Amniotic stem cell (primary cell): ENCODE measurements around the gene TNC.
A peak's percentile ranks its signal among the peaks of the same experiment; 100 is the strongest.
"Not testable (repeated sequence)": the region's sequence is repeated elsewhere in the genome, so short reads cannot be mapped to it uniquely, and the experiment has no call there.

Experiments
- DNase-seq: peaks from one replicate; lab custom pipeline; 2025; lab: John Stamatoyannopoulos, UW

The TNC gene

DNA sequence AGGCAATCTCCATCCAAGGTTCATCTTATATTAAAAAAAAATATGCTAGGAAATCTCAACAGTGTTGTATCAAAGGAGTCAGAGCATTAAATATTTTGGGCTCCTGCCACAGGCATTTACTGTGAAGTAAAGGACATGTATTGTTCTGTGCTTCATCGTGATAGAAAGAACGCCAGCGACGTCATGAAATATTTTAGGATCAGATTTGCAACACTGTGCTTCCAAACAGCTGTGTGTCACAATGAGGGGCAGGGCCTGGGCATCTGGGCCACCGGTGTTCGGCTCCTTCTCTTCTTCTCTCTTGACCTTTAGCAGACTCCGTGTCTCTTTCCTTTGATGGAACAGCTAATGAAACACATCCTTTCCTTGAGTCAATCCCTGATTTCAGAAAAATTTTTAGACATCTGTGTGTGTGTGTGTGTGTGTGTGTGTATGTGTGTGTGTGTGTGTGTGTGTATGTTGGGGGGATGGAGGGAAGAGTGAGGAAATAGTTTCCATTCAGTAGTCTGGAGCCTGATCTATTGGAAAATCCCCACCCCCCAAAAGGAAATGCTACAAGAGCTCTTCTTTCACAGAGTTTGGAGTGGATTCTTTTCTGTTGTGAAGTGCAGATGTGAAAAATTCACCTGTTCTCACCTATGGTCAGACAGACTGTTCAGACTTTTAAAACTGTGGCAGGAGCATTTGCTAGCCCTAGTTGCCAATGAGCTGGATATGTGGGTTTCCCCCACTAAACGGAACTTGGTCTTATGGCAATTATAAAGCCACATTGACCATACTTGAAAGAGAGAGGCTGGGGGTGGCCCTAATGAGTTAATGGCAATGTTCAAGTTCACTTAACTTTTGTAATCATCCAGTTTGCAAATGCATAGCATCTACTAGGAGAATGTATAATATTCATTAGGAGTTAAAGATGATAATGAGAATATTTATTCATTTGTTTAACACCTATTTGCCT lies 18.1 kb upstream of the TNC start:
- no peak for DNase-seq

DNA sequence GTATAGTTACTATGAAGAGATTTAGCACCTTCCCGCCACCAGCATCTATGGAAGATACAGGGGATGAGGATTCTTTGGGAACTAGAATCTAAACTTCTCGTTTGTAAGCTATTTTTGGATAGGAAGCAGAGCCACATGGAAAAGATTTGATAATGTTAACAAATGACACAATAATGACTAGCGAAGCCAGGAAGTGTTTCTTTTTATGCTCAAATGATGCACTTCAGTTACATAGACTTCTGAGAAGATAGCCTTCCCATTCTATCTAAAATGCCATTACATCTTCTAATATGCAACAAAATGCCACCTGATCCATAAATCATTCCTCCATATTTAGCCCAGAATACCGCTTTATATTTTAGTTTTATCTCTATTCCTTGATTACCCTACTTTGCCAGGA lies 17.0 kb upstream of the TNC start:
- no peak for DNase-seq

DNA sequence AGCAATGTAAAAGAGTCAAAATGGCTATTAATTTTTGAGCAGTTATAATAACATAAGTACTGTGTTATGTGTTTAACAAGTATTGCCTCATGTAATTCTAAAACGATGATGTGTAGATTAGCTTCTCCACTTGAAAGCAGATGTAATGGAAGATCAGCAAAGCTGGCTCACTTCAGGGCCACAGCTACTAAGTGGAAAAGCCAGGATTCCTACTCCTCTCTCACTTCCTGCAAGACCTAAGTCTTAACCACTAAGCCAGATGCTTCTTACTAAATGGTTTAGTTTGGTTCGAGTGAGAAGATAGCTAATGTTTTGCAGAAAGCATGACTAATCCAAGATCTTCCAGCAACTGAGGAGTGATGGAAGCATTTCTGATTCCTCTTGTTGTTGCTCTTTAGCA lies 15.7 kb upstream of the TNC start:
- no peak for DNase-seq

DNA sequence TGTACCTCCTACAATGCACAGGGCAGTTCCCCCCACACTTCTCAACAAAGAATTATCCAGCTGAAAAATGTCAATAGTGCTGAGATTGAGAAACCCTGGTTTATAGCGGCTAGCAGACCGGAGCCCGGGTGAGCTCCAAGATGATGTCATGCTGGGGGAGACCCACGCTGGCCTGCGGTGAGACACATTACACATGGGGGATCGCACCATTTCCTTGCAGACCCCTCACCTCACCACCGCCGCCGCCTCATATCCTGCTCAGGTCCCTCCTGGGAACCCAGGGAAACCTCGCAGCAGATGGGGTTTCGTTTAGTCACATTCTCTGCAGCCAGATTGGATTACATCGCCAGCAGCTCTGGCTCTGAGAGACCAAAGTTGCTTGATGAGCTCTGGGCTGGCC lies 14.7 kb upstream of the TNC start:
- DNase-seq, result no peak

DNA sequence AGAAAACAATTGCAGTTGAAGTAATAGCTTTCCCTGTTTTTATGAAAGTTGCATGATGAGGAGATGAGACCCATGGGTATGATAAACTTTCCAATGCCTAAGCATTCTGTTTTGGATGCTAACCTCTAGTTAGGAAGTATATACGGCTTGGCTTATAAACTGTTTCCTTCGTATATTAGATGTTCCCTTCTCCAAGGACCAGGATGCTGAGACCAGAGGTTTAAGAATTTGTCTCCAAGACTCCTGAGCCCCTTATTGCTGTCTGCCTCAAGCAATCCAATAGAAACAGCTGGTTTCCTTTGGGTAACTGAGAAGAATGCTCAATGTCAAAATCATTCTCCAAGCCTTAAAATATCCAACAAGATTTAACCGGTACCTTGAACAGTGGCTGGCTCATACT lies 12.2 kb upstream of the TNC start:
- DNase-seq, result no peak

DNA sequence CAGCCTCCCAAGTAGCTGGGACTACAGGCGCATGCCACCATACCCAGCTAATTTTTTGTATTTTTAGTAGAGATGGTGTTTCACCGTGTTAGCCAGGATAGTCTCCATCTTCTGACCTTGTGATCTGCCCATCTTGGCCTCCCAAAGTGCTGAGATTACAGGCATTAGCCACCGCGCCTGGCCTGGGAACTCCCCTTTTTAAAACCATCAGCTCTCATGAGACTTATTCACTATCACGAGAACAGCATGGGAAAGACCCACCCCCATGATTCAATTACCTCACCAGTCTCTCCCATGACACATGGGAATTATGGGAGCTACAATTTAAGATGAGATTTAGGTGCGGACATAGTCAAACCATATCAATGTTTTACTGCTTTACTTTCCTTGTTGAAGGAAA lies 10.8 kb upstream of the TNC start:
- DNase-seq, result not testable (repeated sequence)

DNA sequence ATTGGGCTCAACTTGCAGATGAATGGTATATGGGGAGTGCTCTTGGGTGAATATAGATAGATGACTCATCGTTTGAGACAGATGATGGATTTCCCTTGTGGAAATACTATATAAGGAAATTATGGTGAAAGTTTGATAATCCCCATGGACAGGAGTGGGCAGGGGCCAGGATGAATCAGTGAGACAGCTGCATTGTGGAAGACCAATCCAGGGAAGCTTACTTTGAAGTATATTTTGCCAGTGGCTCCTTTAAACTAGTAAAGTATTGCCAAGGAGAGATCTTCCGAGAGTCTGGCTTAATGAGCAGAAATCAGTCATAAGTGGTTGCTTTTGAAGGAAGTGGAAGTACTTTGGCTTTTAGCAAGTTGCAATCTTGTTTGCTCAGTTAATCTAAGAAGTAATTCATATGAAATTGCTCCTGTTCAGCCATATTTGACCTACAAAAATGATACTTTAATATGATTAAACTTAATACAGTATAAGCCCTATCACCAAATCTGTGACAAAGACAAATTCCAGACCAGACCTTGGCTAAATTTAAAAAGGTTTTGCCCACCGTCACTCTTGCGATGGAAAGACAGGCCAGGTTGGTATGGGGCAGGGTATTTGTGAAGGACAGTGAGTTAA lies 9.3 kb upstream of the TNC start:
- DNase-seq, result no peak

DNA sequence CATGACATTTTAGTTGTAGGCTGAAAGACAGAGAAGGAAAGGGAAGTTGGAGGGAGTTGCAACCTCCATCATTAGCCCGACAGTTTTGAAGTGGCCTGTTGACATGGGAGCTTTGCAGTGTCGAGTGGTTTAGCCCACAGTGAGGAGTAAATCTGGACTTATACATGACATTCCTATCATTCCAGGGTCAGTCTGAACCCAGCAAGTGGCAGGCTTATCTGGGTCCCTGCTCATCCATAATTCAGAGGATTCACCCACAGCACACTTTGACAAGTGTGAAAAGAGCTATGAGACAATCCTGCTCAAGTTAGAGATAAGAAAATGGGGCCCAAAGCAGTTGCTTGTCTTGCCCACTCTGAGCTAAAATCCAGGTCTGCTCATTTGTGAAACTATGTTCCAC lies 8.4 kb upstream of the TNC start:
- no peak for DNase-seq

DNA sequence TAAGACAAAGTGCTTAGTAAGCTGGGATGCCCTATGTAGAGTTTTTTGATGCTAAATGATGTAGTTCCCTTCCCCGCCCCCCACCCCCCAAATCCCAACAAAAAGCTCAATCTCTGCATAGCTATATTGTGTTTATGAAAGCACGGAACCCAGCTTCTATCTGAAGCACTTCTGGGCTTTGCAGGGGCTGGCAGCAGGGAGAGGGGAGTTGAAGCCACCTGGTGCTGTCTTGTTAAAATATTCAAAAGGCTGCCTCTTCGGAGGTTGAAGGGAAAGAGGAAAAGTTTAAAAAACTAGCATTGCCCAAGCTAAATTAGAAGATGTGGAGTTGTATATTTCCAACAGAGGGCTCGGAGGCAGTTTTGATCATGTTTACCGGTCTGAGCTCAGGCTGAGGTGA lies 5.0 kb upstream of the TNC start:
- DNase-seq, result no peak

DNA sequence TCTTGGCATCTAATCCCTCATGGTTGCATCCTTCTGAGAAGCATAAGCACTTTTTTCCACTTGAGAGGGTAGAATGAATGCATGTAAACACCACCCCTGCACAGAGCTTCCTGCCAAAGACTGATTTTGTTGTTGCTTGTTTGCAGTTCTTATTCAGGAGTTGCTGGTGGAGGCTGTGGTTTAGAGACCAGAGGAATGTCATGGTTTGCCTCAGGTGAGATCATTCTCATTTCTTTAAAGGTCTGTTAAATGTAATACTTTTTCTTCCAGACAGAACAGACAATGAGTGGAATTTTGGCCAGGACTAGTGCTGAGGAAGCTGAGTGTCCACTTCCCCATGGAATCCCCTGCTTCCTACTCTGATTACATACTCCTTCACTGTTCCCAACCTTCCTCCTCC lies 3.2 kb upstream of the TNC start:
- DNase-seq, result no peak

DNA sequence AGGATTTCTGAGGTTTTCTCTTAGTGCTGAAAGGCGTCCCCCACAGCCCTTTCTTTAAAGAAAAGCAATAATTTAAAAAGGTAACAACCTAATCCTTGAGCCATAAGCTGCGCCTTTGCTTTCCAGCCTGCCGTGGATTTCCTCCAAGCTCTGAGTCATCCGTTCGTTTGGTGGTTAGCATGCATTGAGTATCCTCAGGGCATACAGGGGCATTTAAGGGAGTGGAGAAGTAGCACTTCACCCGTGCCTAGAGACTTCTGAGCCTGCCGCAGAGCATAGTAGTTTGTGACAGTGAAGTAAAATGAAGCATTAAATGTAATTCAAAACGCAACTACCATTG lies 892 bp upstream of the TNC start:
- DNase-seq, result peak; percentile 90

DNA sequence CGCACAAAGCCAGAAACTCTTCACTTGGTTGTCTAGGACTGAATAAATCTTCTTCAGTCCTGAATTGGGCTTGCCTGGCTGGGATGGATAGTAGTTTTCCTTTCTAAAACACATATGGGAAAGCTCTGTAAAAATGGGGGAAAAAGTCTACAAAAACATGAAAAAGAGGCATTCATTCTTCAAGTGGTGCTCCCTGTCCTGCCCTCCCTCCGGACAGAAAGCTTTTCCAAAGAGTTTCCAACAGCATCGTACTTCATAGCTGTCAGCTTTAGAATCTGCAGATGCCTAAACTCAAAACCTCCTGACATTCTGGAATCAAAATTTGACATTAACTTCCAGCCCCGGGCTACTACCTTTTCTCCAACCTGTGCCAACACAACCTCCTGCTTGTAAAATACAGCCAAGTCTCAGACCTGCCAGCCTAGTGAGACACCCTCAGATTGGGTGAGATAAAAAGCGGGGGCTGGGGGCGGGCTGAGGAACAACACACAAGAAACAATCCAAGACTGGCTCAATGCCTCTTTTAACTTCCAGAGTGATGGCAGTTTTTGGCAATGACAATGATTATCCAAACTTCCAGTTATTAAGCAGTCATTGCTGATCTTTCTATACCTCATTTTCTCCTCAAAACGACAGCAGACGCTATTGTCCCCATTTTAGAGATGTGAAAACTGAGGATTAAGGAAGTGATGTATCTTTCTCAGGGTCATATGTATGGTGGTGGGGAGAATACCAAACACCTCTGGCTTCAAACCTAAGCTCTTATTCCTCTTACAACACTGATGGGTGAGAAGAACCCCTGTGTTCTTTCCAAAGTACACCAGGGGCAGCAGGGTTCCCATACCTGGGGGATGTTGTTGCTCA lies 1.3 kb downstream of the TNC start:
- no peak for DNase-seq

DNA sequence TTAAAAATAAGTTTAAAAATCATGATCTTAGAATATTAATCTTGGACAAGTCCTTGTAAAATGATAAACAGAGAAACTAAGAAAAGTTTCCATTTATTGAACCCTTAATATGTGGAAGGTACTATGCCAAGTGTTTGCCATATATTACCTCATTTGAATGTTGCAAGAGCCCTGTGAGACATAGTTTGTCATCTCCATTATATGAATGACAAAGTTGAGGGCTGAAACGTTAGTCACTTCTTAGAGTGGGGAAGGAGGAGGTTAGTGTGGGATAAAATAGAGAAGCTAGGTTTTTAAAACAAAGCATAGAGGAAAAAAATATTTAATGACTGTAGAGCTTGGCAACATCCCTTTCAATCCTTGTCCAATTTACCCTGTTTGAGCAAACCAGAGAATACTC lies 2.0 kb downstream of the TNC start:
- DNase-seq, result peak; percentile 46

DNA sequence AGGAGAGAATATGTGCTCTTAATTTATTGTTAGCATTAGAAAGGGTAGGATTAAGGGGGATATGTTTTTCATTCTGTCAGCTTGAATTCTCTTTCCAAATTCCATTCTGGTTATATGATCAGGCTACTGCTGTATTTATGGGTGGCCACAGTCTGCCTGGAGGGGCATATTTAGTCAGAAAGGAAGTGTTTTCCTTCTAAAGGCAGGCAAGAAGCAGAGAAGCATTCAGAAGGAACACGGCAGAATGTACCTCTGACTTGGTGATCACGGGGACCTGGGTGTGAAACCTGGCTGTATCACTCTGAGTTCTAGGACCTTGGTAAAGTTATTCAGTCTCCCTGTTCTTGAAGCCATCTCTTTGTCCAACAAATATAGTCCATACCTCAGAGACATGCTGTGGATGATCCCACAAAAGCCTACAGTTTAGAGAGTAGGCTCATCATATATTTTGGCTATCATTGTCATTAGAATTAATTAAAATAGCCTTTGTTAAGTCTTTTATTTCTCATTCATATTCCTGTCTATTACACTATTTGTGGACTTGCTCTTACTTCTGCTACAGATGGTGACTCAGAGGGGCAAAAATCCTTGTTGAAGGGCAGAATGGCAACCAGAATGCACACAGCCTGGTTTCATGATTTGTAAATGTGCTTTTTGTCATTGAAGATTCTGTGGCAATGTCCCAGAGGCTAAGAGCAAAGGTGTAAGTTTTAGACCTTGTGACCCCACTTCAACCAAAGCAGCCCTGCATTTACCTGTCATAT lies 2.7 kb downstream of the TNC start:
- no peak for DNase-seq

DNA sequence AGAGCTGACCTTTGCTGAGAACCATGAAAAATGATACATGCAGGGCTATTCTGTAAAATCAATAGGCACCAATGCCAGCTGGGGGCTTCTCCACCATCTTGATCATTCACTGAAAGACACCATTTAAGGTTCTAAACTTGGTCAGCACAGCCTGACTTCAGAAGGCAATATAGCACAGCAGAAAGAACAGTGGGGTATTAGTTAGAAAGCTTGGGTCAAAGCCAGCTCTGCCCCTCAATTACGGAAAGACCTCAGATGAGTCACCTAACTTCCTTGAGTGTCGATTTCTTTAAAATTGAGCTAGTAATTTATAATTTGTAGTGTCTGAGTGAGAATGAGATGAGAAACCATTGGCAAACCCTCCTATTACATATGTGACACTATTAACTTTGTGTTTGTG lies 3.4 kb downstream of the TNC start:
- DNase-seq, result no peak

DNA sequence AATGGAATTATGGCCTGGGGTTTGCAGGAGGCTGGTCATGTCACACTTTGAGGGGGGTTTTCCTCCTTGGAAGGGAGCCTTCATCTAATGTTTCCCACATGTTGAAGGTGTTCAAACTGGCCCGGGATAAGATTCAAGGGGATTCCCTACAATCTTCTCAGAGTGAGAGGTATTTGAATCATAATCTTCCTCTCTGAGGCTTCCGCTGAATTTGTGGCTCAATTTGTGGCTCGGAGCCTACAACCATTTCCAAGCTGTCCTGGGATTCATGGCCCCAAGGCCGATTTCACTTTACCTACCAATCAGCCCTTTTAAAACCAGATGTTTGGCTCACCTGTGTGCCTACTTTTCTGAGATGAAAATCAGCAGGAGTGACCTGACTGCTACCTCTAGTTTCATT lies 3.9 kb downstream of the TNC start:
- no peak for DNase-seq

DNA sequence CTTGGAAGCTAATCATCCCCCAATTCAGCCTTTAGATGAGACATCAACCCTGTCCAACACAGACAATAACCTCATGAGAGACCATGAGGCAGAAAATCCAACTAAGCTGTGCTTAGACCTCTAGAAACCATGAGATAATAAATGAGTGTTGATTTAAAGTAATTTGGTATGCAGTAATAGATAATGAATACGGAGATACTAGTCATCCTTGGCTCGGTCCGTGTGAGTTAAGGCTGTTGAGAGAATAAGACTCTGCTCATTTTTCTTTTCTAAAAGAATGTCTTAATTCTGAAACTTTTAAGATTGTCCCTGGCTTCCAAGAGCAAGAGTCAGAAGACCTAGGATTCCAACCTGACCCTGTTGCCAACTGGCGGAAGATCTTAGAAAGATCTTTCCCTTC lies 6.1 kb downstream of the TNC start:
- no peak for DNase-seq

DNA sequence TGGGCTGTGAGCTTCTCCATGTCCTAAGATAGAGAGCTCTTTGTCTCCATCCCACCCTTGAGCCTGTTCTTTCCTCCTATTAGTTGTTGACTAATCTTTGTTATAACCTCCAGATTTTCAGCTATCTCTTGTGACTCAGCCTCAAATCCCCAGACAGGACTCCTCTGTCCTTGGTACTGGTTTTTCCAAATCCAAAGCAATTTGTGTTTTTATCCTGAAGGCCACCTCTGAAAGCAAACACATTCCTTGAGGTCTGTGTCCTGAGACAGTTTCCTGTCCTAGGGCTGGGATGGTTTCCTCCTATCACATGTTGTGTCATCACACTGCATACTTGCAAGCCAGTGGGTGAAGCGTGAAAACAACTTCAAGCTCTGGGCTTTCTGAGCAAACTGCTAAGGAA lies 8.5 kb downstream of the TNC start:
- no peak for DNase-seq

DNA sequence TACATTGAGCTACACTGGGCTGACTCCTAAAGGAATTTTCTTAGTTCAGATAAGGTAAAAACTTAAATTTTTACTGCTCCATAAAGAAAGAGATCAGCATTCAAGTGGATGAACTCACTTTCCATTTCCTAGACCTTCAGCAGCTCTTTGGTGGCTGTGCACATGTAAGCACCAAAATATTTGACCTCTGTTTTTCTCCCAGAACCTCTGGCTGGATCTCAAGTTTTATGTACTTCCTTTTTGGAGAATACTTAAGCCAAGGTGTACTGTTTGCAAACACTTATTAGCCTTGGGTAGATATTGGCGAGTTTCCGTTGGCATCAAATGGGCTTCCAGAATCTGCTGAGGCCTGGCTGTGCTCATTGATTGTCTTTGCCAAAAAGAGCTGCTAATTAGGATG lies 10.3 kb downstream of the TNC start:
- DNase-seq, result no peak

DNA sequence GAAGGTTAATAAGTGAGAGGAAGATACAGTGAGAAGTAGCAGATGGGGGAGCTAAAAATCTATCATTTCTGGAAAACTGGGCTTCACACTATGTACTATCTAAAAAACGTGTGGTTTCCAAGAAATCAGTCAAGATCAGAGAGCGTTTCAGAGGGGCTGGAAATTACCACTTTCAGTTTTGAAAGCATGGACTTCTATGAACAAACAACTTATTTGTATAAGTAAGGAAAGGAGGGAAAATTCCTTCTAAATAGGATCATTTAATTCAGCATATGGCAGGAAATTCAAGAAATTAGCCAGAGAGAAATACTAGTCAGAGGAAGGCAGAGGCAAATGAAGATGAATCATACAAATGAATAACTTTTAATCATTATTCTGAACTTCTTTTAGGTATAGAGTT lies 11.3 kb downstream of the TNC start:
- DNase-seq, result no peak

DNA sequence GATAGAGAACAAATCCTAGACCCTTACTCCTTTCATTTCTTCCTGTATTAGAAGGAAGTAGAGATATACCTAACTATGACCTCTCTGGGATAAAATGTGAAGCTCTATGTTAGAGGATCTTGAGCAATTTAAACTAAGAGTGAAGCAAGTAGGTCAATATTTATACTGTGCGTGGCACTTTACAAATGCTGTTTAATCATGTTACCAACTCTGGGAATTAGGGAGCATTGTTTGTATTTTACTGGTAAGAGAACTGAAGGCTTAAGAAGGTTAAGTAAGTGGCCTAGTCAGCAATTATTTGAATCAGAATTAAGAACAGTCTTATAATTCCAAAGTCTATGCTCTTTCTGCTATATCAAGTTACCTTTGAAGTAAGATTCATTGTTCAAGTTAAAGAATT lies 12.0 kb downstream of the TNC start:
- no peak for DNase-seq

DNA sequence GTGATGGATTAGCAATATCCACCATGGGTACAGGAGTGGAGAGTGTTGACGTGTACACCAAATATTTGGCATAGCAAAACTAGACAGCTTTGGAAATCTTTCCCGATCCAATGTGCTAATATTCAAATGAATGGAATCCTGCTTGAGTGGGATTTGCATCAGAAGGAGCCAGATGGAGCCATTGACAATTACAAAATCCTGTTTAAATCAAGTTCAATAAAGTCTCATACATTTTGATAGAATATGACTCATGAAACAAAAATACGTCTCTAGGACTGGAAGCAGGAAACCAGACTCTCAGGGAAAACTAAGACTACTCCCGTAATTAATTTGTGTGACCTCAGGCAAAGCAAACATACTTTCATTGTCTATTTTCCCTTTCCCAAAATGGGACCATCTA lies 13.0 kb downstream of the TNC start:
- peak; percentile 20 for DNase-seq
